HG03571 (cell line): Measurements from ENCODE around the gene KSR1.

Experiments used
- ATAC-seq: cut with Tn5 transposase; IDR thresholded peaks from one replicate; pipeline ENCODE4 v1.9.1; 2021; ENCODE audit not compliant: unreplicated experiment

Gene KSR1

DNA sequence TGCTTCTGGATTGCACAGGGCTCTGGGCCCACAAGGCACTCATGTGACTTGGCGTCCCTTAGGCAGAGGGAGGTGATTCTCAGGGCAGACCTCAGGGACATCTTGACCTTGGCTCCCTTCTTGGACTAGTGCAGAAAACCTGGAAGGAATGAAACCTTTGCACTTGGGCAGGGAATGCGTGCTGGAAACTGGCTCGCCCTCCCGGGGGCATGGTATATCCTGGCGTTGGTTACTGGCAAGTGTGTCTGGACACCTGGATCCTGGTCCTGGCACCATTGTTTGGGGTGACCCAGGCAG lies 111.3 kb downstream of the KSR1 start:
- no peak for ATAC-seq

DNA sequence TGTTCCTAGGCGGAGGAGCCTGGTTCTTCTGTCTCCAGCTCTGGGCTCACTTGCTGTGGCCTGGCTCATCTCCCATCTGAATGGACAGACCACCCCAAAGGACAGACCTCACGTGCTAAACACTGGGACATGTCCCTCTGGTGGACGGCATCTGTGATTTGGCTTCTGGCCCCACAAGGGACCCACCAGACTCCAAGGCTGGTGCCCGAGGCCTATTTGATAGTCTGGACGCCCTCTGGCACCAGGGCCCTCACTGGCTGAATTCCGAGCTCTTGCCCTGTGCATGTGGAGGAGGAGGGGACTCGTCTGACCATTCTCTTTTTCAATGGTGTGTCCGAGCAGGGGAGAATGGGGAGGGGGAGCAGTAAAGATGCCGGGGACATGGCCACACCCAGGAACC lies 112.0 kb downstream of the KSR1 start:
- ATAC-seq, result no peak

DNA sequence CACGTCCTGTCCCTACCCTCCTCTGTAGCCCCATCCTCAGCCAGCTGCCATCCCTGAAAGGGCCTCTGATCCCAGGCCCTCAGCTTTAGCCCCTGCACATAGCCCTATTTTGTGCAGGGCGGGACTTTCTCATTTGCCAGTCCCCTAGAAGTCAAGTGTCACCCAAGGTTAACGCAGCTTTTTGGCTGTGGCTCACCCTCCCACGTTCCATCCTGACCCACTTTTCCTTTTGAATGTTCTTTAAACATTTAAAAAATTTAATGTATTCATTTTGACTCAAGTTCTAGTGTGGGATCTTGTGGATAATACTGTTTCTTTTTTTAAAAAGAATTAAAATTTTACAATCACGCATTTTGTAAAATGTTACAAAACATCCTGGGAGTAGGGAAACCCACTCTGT lies 112.6 kb downstream of the KSR1 start:
- ATAC-seq, result no peak

DNA sequence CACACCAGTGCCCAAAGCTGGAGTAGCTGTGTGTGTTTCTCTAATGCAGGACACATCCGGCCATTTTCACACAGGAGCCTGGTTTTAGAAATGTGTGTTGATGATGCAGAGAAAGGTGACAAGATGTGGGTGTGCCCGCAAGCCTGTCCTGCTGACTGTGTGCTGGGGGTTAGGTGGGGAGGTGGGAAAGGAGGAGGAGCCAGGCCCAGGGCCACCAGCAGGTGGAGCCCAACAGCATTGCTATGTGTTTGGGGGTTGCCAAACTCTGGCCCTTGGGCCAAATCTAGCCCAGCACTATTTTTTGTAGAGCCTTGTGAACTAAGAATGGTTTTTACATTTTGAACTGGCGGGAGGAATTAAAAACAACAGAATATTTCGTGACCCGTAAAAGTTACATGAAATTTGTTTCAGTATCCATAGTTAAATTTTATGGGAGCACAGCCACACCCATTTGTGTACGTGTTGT lies 113.0 kb downstream of the KSR1 start:
- no peak for ATAC-seq

DNA sequence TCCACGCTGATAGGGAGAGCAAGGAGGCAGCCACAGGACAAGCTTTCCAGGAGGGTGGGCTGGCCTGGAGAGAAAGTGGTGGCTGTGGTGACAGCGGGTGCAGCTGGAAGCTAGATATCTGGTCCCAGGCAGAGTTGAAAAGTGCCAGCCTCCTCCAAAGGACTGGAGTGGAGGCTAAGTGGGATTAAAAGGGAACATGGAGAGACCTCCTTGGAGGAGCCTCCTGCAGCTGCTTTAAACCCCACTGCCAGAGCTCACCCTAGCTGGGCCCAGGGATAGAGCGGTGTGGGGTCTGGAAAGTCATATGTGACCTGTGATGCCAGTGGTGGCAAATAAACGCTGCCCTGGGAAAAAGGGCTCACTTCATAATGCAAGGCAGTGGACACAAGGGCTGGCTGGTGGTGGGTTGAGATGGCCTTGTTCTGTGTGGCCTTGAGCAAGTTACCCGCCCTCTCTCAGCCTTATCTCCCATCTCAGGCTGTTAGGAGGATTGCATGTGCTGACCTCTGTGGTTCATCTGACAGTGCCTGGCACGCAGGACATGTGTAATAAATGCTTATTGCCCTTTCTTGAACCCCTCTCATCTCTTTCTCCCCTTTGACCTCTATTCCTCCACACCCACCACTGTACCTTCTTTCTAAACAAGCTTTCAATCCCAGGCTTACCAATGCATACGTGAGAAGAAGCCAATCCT lies 113.8 kb downstream of the KSR1 start:
- ATAC-seq, result no peak

DNA sequence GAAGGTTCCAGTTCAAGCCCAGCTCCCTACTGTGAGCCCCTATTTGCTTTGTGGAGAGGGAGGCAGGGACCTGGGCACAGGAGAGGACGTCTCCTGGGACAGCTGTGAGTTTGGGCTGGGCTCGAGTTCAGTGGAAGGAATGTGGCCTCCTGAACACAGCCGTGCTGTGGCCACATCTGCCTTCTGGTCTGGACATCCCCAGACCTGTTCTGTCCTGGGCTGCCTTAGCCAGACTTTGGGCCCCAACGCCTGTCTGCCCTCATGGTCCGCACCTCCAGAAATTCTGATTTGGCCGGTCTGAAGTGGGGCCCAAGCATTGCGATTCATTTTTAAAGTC lies 114.3 kb downstream of the KSR1 start:
- ATAC-seq, result no peak

DNA sequence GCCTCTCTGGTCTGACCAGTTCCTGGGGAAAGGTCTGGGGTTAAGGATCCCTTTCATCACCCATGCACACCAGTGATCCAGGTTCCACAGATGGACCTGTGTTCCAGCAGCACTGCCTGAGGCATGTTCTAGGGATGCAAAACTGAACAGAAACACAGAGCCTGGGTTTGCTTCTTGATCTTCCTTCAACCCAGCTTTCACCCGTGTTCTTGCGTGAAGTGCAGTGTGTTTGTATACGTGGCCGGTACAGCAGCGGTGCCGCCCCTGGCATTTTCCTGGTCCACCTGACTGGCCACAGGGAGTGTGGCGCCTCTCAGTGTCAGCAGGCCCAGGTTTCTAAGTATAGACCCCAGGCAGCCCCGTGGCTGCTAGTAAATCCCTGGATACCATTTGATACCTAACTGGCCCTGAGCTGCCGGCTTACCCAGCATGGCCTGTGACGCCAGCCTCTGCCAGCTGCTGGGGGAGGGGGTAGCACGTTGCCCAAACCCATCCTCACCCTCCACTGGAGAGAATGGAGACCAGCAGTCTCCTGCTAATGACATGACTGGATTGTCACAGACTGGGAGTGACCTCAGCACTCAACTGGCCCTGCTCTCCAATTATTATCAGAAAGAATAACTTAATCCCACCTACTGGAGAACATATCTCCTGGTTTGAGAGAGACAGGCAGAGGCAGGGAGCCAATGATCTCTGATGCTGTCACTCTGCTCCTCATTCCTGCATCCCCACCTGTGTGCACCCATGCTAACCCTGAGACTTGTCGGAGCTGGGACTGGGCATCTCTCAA lies 115.5 kb downstream of the KSR1 start:
- ATAC-seq, result no peak

DNA sequence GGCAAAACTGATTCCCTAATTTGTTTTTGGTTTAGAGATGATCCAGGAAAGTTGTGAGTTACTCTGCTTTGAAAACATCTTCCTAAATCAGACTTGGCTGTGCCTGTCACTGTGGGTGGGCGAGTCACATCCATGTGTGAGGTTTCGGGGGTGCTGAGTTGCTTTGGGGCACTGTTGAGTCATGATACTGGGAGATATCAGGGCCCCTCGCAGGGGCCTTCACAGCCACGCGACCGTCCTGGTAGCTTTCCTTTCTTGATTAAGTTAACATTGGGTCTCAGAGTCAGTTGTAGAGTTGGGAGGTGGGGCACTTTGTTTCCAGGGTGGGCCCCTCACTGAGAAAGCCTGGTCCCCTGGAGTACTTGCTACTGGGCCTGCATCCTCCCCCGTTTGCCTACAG lies 116.4 kb downstream of the KSR1 start:
- no peak for ATAC-seq

DNA sequence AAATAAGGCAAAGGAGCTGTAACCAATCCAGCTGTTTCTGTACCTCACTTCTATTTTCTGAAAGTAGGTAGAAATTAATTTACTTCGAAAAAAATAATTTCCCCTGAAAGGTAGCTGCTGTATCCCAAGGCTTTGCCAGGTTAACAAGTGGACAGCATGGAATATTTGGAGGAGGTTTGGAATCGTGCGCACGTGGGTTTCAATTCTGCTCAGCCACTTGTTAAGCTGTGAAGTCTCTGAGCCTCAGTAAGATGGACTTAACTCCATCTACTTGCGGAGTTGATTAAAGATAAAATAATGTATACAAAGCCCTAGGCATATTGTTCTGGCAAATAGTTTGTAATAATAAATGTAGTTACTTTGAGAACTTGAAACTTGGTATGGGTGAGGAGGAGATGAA lies 117.3 kb downstream of the KSR1 start:
- no peak for ATAC-seq

DNA sequence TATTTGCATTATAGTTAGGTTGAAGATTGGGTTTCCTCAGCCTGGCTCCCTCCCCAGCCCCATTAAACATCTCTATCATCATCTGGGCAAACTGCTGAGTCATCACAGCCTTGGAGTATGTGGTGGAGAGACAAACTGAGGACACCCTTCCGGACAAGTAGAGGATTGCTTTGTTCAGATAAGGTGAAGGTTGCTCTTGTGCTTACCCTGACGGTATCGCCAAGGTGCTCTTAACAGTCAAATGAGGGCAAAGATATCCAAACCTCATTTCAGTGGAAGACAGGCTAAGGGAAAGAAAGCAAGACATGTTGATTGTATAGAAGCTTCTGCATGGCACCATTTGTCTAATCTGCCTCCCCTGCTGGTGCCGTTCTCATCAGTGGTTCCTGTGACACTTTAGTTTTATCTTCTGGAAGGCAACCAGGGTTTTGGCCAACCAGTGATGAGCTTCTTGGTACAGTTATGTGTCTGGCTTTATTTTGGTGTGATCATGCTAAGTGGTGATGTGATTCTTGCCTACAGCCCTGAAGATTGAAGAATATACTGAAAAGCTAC lies 117.8 kb downstream of the KSR1 start:
- ATAC-seq, result no peak

DNA sequence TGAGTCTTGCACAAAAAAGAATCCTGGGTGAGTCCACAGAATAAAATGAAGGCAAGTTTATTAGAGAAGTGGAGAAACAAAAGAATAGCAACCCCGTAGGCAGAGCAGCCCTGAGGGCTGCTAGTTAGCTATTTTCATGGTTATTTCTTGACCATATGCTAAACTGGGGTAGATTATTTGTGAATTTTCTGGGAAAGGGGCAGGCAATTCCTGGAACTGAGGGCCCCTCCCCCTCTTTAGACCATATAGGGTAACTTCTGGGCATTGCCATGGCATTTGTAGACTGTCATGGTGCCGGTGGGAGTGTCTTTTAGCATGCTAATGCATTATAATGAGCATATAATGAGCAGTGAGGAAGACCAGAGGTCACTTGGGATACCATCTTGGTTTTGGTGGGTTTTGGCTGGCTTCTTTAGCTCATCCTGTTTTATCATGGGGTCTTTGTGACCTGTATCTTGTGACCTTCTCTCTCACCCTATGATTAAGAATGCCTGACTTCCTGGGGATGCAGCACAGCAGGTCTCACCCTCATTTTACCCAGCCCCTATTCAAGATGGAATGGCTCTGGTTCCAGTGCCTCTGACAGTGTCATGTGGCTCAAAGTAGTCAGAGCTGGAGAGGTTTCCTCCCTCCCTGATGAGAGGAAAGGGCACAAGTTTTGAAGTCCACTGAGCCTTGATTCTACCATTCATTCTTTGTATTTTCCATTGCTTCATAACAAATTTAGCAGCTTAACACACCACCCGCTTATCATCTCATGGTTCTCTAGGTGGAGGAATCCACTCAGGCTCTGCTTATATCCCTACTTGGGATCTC lies 119.1 kb downstream of the KSR1 start:
- no peak for ATAC-seq

DNA sequence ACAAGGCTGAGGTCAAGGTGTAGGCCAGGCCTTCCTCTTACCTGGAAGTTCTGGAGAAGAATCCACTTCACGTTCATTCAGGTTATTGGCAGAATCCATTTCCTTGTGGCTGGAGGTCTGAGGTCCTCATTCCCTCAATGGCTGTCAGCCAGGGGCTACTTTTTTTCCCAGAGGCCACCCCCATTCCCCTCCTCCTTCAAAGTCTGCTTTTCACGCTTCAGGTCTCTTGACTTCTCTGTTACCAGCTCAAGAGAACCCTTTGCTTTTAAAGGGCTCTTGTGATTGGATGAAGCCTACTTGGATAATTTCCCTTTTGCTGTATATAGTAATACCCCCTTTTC lies 119.6 kb downstream of the KSR1 start:
- no peak for ATAC-seq

DNA sequence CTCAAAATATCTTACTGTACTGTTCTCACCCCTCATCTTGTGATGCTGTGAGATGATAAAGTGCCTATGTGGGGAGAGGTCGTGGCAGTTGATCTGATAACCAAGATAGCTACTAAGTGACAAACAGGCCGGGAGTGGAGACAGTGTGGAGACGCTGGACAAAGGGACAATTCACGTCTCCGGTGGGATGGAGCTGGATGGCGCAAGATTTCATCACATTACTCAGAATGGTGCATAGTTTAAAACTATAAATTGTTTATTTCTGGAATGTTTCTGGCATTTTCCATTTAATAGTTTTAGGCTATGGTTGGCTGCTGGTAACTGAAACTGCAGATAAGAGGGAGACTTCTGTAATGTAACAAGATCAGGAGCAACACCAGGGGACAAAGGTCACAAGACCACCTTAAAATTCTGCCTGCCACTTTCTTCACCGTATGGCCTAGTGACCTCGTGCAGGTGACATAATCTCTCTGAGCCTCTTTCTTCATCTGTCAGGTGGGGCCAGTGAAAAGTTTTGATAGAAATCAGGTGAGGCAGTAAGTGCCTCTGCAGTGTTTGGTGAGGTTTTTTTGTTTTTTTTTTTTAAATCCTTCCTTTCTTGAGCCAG lies 120.3 kb downstream of the KSR1 start:
- ATAC-seq, result no peak

DNA sequence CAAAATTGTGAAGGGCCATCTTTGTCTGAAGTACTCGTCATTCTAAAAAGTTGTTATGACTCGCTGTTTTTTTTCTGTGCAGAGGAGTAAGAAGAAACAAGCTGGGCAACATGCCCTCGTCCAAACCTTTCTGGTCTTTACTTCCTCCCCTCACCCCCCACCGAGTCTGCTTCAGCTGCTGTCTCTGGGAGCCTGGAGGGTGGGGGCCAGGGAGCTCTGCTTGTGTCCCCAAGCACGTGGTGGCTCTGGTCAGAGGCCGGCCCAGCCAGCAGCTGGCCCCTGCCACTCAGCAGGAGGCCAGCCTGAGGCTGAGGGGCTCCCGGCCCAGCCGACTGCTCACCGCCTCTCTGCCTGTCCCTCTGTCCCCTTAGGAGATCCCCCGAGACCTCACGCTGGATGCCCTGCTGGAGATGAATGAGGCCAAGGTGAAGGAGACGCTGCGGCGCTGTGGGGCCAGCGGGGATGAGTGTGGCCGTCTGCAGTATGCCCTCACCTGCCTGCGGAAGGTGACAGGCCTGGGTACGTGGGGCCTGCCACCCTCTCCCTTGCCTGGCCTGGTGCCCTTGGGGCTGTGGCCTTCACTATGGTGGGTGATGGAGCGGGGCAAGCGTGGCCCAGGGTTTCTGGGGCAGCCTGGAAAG lies 121.0 kb downstream of the KSR1 start:
- ATAC-seq, result no peak

DNA sequence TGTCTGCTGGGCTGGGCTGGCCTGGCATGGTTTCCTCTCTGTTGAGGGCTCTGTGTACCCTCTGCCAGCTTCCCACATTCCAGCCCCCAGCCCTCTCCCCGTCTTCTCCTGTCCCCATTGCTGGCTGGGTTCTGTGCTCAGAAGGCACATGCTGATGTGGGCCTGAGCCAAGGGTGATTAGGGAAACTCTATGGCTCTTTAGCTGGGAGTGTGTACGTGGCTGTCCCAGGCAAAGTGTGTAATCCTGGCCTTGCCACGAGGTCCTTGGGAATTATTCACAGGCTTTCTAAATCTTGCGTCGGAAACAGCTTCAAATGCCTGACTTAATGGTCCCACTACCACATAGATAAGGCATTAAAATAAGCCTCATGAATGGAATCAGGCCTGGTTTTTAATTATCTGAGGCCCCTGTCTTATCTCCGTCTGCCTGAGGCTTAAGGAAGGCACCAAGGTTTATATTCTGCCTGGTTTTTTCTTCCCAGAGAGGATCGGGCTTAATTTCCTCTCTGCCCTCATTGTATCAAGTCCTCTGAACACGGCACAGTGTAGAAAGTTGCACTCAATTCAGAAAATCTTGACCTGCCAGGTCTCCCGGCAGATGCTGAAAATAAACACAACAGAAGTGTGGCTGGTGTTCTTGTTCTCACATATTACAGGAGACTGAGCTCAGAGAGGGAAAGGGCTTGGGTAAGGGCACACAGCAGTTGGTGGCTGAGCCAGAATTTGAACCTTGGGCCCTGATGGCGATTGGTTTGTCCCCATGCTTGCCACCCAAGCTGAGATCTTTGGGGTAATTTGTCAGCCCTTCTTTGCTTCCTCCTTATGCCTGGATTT lies 121.9 kb downstream of the KSR1 start:
- no peak for ATAC-seq

DNA sequence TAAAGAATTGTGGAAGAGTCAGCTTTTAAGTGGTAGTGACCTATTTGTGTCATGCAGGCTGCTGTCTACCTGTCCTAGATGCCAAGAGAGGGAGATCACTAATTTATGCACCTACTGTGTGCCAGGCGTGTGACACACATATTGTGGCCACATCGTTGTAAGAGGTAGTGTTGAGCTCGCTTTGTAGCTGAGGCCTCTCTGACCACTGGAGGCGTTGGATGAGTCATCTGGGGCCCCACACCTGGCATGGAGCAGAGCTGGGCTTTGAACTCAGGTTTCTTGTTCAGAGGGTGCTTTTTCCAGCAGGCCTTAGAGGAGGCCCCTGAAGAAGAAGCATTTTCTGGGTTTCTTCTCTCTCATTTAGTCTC lies 122.5 kb downstream of the KSR1 start:
- peak; percentile 50 for ATAC-seq

DNA sequence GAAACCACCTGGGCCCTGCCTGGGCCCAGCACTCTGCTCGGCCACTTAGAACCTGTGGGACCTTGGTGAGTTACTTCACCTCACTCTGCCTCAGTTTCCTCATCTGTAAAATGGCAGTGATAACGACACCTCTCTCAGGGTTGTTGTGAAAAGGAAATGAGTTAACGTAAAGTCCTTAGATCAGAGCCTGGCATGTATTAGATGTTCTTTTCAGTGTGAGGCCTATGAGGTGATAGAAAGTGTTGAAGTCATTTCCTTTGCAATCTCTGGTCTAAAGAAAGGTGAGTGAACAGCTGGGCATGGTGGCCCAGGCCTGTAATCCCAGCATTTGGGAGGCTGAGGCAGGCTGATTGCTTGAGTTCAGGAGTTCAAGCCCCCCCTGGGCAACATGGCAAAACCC lies 123.1 kb downstream of the KSR1 start:
- no peak for ATAC-seq

DNA sequence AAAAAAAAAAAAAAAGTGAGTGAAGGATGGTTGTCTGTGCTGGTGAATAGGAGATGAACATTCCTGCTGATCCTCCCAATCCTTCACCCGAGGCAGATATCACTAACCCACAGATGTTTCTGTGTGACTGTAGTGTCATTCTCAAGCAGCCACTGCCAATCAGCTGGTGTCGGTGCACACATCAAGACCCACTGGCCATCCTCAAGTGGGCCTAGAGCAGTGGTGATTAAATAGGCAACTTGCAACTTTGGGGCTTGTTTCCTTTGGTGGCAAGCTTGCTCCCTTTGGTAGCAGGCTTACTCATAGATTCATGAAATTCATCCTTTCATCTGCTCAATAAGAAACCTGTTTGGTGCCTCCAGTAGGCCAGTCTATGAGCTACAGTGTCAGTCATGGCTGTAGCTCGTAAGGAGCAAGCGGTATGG lies 123.7 kb downstream of the KSR1 start:
- ATAC-seq, result no peak

DNA sequence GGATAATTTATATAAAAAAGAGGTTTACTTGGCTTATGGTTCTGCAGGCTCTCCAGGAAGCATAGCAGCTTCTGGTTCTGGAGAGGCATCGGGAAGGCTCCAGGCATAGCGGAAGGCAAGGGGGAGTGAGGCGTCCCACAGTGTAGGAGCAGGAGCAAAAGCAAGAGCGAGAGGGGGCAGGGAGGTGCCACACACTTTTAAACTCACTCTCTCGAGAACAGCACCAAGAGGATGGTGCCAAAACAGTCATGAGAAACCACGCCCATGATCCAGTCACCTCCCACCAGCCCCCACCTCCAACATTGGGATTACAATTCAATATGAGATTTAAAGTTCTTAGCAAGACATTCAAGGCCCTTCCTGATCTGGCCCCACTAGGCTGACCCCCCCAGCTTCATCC lies 124.8 kb downstream of the KSR1 start:
- no peak for ATAC-seq

DNA sequence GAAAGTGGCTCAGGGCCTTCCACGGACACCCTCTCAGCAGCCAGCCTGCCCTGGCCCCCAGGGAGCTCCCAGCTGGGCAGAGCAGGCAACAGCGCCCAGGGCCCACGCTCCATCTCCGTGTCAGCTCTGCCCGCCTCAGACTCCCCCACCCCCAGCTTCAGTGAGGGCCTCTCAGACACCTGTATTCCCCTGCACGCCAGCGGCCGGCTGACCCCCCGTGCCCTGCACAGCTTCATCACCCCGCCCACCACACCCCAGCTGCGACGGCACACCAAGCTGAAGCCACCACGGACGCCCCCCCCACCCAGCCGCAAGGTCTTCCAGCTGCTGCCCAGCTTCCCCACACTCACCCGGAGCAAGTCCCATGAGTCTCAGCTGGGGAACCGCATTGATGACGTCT lies 126.4 kb downstream of the KSR1 start:
- ATAC-seq, result no peak
